ENCODE measurements around the gene RASSF5.

DNA sequence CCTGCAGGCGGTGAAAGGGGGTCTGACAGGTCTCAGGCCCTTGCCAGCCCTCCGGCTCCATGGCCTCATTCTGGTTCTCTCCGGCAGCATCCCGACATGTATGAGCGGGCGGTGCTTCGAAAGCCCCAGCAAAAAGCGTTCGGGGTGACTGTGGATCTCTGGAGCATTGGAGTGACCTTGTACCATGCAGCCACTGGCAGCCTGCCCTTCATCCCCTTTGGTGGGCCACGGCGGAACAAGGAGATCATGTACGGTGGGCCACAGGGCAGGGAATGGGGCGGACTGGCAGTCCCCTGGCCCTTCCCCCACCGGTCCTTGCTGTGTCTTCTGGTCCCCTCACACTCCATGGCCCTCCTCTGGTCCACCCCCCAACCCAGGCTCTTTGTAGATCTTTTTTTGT is 30.7 kb upstream of the RASSF5 start:
- TF ChIP-seq GATA2 (IDR thresholded peaks at IDR 0.05; ENCODE audit: low read depth, low read length) (no peak), GATA3 (IDR thresholded peaks at IDR 0.05; ENCODE audit: low read depth, low read length) (no peak)

Measured in SH-SY5Y (cell line).